ENCODE measurements around the gene ANKRD11. TPM values are rescaled to one million over a fixed set of nuclear protein-coding genes. Genes with fewer than 3 reads are reported as not detected.
A peak's percentile ranks its signal among the peaks of the same experiment; 100 is the strongest.

Gene ANKRD11
- total RNA-seq, 1 experiment from 2014 or later, result 297 TPM

DNA sequence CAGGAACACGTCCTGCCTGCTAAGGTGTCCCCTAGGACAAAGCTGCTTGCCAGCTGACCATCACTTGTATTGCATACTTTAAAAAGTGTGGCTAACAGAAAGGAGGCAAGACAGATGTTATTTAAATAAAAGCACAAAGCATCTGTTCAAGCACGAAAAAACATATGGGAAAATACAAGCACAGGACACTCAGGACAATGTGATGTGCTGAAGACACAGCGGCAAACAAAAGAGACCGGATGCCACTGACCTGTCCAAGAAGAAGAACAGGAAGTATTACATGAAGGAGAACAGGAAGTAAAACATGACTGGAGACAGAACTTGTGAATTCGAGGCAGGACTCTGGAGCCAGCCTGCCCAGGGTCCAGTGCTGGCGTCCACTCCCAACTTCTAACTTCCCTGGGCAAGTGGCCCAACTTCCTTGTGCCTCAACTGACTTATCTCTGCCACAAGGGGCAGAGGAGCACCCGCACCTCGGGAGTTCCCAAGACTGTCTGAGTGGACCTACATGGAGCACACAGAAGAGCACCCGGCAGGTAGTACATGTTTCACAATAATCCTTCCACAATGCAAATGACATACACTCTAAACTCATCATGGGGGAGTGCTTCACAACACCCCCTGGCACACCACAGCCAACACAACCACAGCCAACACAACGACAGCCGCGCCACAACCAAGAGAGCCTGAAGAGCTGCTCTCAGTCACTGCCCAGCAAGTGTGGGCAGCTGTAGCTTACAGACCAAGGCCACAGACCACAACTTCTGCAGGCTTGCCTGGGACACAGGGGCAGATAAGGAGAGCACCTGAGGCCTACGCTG, 36.6 kb downstream of the ANKRD11 start:
- no TSS peak for BruUV-seq (replicated peaks)
- Histone ChIP-seq H3K4me3 (ENCODE audit: low read depth, low read length) (no peak overlapping the region), H3K36me3 (ENCODE audit: control insufficient read depth, insufficient read depth, low read length) (peaks cover 2% of the 10 kb centered on the region), H3K4me1 (peaks cover 16% of the 10 kb centered on the region; the same call in 1 of the 2 replicates), H3K27me3 (replicated peaks; ENCODE audit: control insufficient read depth, insufficient read depth, low read length) (no peaks in the 10 kb centered on the region), H3K9me3 (no peaks in the 10 kb centered on the region)
- Mint-ChIP-seq H3K27me3 (ENCODE audit: insufficient read depth, unreplicated experiment) (no peaks in the 10 kb centered on the region), H3K4me3 (ENCODE audit: unreplicated experiment) (no peak overlapping the region), H3K36me3 (ENCODE audit: insufficient read depth, unreplicated experiment) (peaks cover 78% of the 10 kb centered on the region), H3K27ac (ENCODE audit: unreplicated experiment) (peak overlapping the region; percentile 0), H3K4me1 (ENCODE audit: low read depth, unreplicated experiment) (peaks cover 27% of the 10 kb centered on the region), H3K9me3 (ENCODE audit: unreplicated experiment) (no peaks in the 10 kb centered on the region)
- DNase-seq, result no peak
- intact Hi-C loops (cut with micrococcal nuclease; ENCODE audit: unreplicated experiment), result no loop called here
- ChIA-PET POLR2A (no interaction called here), CTCF (interaction anchor here (0.7 kb wide), 1 partner anchor 39 kb away, joined by 3 read pairs; no protein-coding TSS in a partner anchor)
- TF ChIP-seq, protein P1, sequence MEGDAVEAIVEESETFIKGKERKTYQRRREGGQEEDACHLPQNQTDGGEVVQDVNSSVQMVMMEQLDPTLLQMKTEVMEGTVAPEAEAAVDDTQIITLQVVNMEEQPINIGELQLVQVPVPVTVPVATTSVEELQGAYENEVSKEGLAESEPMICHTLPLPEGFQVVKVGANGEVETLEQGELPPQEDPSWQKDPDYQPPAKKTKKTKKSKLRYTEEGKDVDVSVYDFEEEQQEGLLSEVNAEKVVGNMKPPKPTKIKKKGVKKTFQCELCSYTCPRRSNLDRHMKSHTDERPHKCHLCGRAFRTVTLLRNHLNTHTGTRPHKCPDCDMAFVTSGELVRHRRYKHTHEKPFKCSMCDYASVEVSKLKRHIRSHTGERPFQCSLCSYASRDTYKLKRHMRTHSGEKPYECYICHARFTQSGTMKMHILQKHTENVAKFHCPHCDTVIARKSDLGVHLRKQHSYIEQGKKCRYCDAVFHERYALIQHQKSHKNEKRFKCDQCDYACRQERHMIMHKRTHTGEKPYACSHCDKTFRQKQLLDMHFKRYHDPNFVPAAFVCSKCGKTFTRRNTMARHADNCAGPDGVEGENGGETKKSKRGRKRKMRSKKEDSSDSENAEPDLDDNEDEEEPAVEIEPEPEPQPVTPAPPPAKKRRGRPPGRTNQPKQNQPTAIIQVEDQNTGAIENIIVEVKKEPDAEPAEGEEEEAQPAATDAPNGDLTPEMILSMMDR (IDR thresholded peaks at IDR 0.05; ENCODE audit: insufficient read depth in 1 of 2, low read depth in 1 of 2, low read length in 1 of 2, severe bottlenecking in 1 of 2, unreplicated experiment in 1 of 2), result peak; percentile 20 to 25

GRCh38 chr16:89452925-89453324, 37.4 kb downstream of the ANKRD11 start:
- Mint-ChIP-seq H3K27ac (ENCODE audit: unreplicated experiment) (peak overlapping the region; percentile 0), H3K4me1 (ENCODE audit: low read depth, unreplicated experiment) (peaks cover 32% of the 10 kb centered on the region), H3K9me3 (ENCODE audit: unreplicated experiment) (no peaks in the 10 kb centered on the region), H3K4me3 (ENCODE audit: unreplicated experiment) (no peak overlapping the region), H3K27me3 (ENCODE audit: insufficient read depth, unreplicated experiment) (no peaks in the 10 kb centered on the region), H3K36me3 (ENCODE audit: insufficient read depth, unreplicated experiment) (peaks cover 72% of the 10 kb centered on the region)
- TF ChIP-seq, protein P1 (IDR thresholded peaks at IDR 0.05; ENCODE audit: insufficient read depth in 1 of 2, low read depth in 1 of 2, low read length in 1 of 2, severe bottlenecking in 1 of 2, unreplicated experiment in 1 of 2), result no peak
- BruUV-seq (replicated peaks), result no TSS peak
- CTCF ChIA-PET, result interaction anchor here (0.7 kb wide), 1 partner anchor 38 kb away, joined by 3 read pairs; no protein-coding TSS in a partner anchor
- no peaks in the 10 kb centered on the region for H3K9me3 ChIP-seq
- H3K36me3 ChIP-seq (ENCODE audit: control insufficient read depth, insufficient read depth, low read length), result peaks cover 2% of the 10 kb centered on the region
- H3K4me3 ChIP-seq (ENCODE audit: low read depth, low read length), result no peak overlapping the region
- no peak for DNase-seq
- H3K27me3 ChIP-seq (replicated peaks; ENCODE audit: control insufficient read depth, insufficient read depth, low read length), result no peaks in the 10 kb centered on the region
- intact Hi-C loops (cut with micrococcal nuclease; ENCODE audit: unreplicated experiment), result no loop called here
- peaks cover 16% of the 10 kb centered on the region for H3K4me1 ChIP-seq
- POLR2A ChIA-PET, result no interaction called here

- no peak for DNase-seq
- Mint-ChIP-seq H3K36me3 (ENCODE audit: insufficient read depth, unreplicated experiment) (peaks cover 65% of the 10 kb centered on the region), H3K27ac (ENCODE audit: unreplicated experiment) (no peak overlapping the region), H3K4me1 (ENCODE audit: low read depth, unreplicated experiment) (peaks cover 37% of the 10 kb centered on the region), H3K4me3 (ENCODE audit: unreplicated experiment) (no peak overlapping the region), H3K9me3 (ENCODE audit: unreplicated experiment) (no peaks in the 10 kb centered on the region), H3K27me3 (ENCODE audit: insufficient read depth, unreplicated experiment) (no peaks in the 10 kb centered on the region)
- TF ChIP-seq, protein P1 (IDR thresholded peaks at IDR 0.05; ENCODE audit: insufficient read depth in 1 of 2, low read depth in 1 of 2, low read length in 1 of 2, severe bottlenecking in 1 of 2, unreplicated experiment in 1 of 2), result no peak
- peaks cover 16% of the 10 kb centered on the region for H3K4me1 ChIP-seq
- peaks cover 2% of the 10 kb centered on the region for H3K36me3 ChIP-seq (ENCODE audit: control insufficient read depth, insufficient read depth, low read length)
- no peak overlapping the region for H3K4me3 ChIP-seq (ENCODE audit: low read depth, low read length)
- ChIA-PET POLR2A (no interaction called here), CTCF (no interaction called here)
- no peaks in the 10 kb centered on the region for H3K9me3 ChIP-seq
- BruUV-seq (replicated peaks), result no TSS peak
- H3K27me3 ChIP-seq (replicated peaks; ENCODE audit: control insufficient read depth, insufficient read depth, low read length), result no peaks in the 10 kb centered on the region
- intact Hi-C loops (cut with micrococcal nuclease; ENCODE audit: unreplicated experiment), result no loop called here
Measured at GRCh38 chr16:89452241-89452640, 38.1 kb downstream of the ANKRD11 start.

Measured in Caco-2 (cell line).